H9 (cell line): Measurements from ENCODE around the gene HMGCS2. TPM values are rescaled to one million over a fixed set of nuclear protein-coding genes. Genes with fewer than 3 reads are reported as not detected.

Source experiments
- DNase-seq: peaks from one replicate; pipeline ENCODE4 v3.0.0-alpha.2; 2017
- H2AFZ ChIP-seq: one replicate; pipeline ENCODE4 v1.6.1; 2013; ENCODE audit warnings: mild to moderate bottlenecking, low read length, control low read depth, moderate library complexity
- H2AK5ac ChIP-seq: 2 replicates; pipeline ENCODE4 v1.6.1; 2013; ENCODE audit warnings: low read length, control low read depth, mixed read lengths; ENCODE audit not compliant: insufficient read length
- H2BK120ac ChIP-seq: one replicate; pipeline ENCODE4 v1.6.1; 2013; ENCODE audit warnings: low read depth, mild to moderate bottlenecking, low read length, control low read depth, inconsistent platforms; ENCODE audit not compliant: poor library complexity, severe bottlenecking
- H2BK12ac ChIP-seq: 2 replicates; pipeline ENCODE4 v1.6.1; 2013; ENCODE audit warnings: low read length, control low read depth, mixed read lengths, low read depth; ENCODE audit not compliant: insufficient read length
- H2BK15ac ChIP-seq: 2 replicates; pipeline ENCODE4 v1.6.1; 2013; ENCODE audit warnings: low read depth, low read length, control low read depth
- H2BK20ac ChIP-seq: one replicate; pipeline ENCODE4 v1.6.1; 2013; ENCODE audit warnings: low read depth, mild to moderate bottlenecking, low read length, control low read depth, inconsistent platforms; ENCODE audit not compliant: poor library complexity, severe bottlenecking
- H2BK5ac ChIP-seq: 2 replicates; pipeline ENCODE4 v1.6.1; 2013; ENCODE audit warnings: low read length, control low read depth, mixed read lengths; ENCODE audit not compliant: insufficient read length
- H3K14ac ChIP-seq: 2 replicates; pipeline ENCODE4 v1.6.1; 2013; ENCODE audit warnings: low read length, control low read depth; ENCODE audit not compliant: insufficient read depth
- H3K18ac ChIP-seq: 2 replicates; pipeline ENCODE4 v1.6.1; 2013; ENCODE audit warnings: low read depth, mild to moderate bottlenecking, mixed read lengths, low read length, control low read depth; ENCODE audit not compliant: insufficient read length
- H3K23ac ChIP-seq: 2 replicates; pipeline ENCODE4 v1.6.1; 2013; ENCODE audit warnings: low read length, control low read depth, mixed read lengths, low read depth; ENCODE audit not compliant: insufficient read length
- H3K23me2 ChIP-seq: 2 replicates; pipeline ENCODE4 v1.6.1; 2013; ENCODE audit warnings: low read depth, mild to moderate bottlenecking, mixed read lengths, low read length, control low read depth; ENCODE audit not compliant: insufficient read length, poor library complexity, severe bottlenecking
- H3K27ac ChIP-seq: 2 replicates; pipeline ENCODE4 v1.5.1; 2013; ENCODE audit warnings: low read length, control low read depth, mixed read lengths, low read depth; ENCODE audit not compliant: insufficient read length
- H3K27me3 ChIP-seq: 2 replicates; pipeline ENCODE4 v1.6.1; 2013; ENCODE audit warnings: low read length, control low read depth, inconsistent platforms; ENCODE audit not compliant: insufficient read depth
- H3K4ac ChIP-seq: 2 replicates; pipeline ENCODE4 v1.6.1; 2013; ENCODE audit warnings: low read depth, mild to moderate bottlenecking, control low read depth, inconsistent platforms, low read length, moderate library complexity
- H3K4me1 ChIP-seq: 2 replicates; pipeline ENCODE4 v1.6.1; 2013; ENCODE audit warnings: low read length, control low read depth, inconsistent platforms; ENCODE audit not compliant: insufficient read depth
- H3K4me2 ChIP-seq: 2 replicates; pipeline ENCODE4 v1.6.1; 2013; ENCODE audit warnings: low read length, control low read depth, mixed read lengths; ENCODE audit not compliant: insufficient read length, insufficient read depth
- H3K56ac ChIP-seq: 2 replicates; pipeline ENCODE4 v1.6.1; 2013; ENCODE audit warnings: low read depth, mild to moderate bottlenecking, mixed read lengths, low read length, control low read depth; ENCODE audit not compliant: insufficient read length
- H3K79me1 ChIP-seq: 2 replicates; pipeline ENCODE4 v1.6.1; 2013; ENCODE audit warnings: low read depth, mild to moderate bottlenecking, moderate library complexity, low read length, control low read depth, inconsistent platforms; ENCODE audit not compliant: insufficient read depth, poor library complexity, severe bottlenecking
- H3K79me2 ChIP-seq: 2 replicates; pipeline ENCODE4 v1.6.1; 2013; ENCODE audit warnings: low read length, control low read depth, inconsistent platforms; ENCODE audit not compliant: insufficient read depth
- H3K9ac ChIP-seq: 2 replicates; pipeline ENCODE4 v1.6.1; 2013; ENCODE audit warnings: low read length, control low read depth, mixed read lengths; ENCODE audit not compliant: insufficient read length; ENCODE audit errors: extremely low read depth
- H3K9me3 ChIP-seq: one replicate; pipeline ENCODE4 v1.6.1; 2013; ENCODE audit warnings: low read depth, low read length, inconsistent platforms; ENCODE audit not compliant: control insufficient read depth
- H3T11ph ChIP-seq: one replicate; pipeline ENCODE4 v1.6.1; 2013; ENCODE audit warnings: mild to moderate bottlenecking, low read length, control low read depth, inconsistent platforms
- H4K20me1 ChIP-seq: one replicate; pipeline ENCODE4 v1.6.1; 2013; ENCODE audit not compliant: control insufficient read depth, insufficient read length, insufficient read depth
- H4K5ac ChIP-seq: 2 replicates; pipeline ENCODE4 v1.6.1; 2013; ENCODE audit warnings: low read depth, mild to moderate bottlenecking, mixed read lengths, low read length, control low read depth; ENCODE audit not compliant: insufficient read length
- H4K8ac ChIP-seq: replicated peaks from 2 replicates; pipeline ENCODE4 v1.6.1; 2013; ENCODE audit warnings: low read length, control low read depth, mixed read lengths, low read depth; ENCODE audit not compliant: insufficient read length
- H4K91ac ChIP-seq: 2 replicates; pipeline ENCODE4 v1.6.1; 2013; ENCODE audit warnings: low read depth, mild to moderate bottlenecking, moderate library complexity, mixed read lengths, low read length, control low read depth; ENCODE audit not compliant: insufficient read length
- H3K27ac Mint-ChIP-seq, 3 experiments: 2 replicates in 2 of 3; 3 replicates in 1 of 3; pipeline ENCODE4 v1.8.0; 2020 to 2021; ENCODE audit warnings: mixed read lengths in 3 of 3, mild to moderate bottlenecking in 1 of 3, moderate library complexity in 1 of 3
- H3K27me3 Mint-ChIP-seq: 2 replicates; pipeline ENCODE4 v1.8.0; 2021; ENCODE audit warnings: low read depth, mild to moderate bottlenecking, moderate library complexity, mixed read lengths
- H3K36me3 Mint-ChIP-seq, 3 experiments: 2 replicates in 2 of 3; 3 replicates in 1 of 3; pipeline ENCODE4 v1.8.0; 2020 to 2021; ENCODE audit warnings: low read depth in 3 of 3, mixed read lengths in 3 of 3; ENCODE audit not compliant: insufficient read depth in 1 of 3
- H3K4me1 Mint-ChIP-seq, 2 experiments: 2 replicates each; pipeline ENCODE4 v1.8.0; 2020; ENCODE audit warnings: mixed read lengths in 2 of 2
- H3K4me3 Mint-ChIP-seq, 2 experiments: 2 replicates in 1 of 2; 3 replicates in 1 of 2; pipeline ENCODE4 v1.8.0; 2020 to 2021; ENCODE audit warnings: mild to moderate bottlenecking in 2 of 2, mixed read lengths in 2 of 2, moderate library complexity in 1 of 2
- H3K9me3 Mint-ChIP-seq, 2 experiments: 2 replicates in 1 of 2; 3 replicates in 1 of 2; pipeline ENCODE4 v1.8.0; 2020; ENCODE audit warnings: mild to moderate bottlenecking in 2 of 2, mixed read lengths in 2 of 2, moderate library complexity in 1 of 2
- WGBS: extraction: QIAGEN DNeasy Blood & Tissue Kit; methylation state at CpG from one replicate; pipeline ENCODE4 v1.1.7; 2013; ENCODE audit warnings: missing lambda C conversion rate, low lambda C conversion rate, mixed read lengths; ENCODE audit not compliant: insufficient read length; ENCODE audit errors: extremely low coverage; 5-methylcytosine and 5-hydroxymethylcytosine counted together
- total RNA-seq: library from RNA; stranded (reverse); gene quantifications from 2 replicates; pipeline ENCODE4 v1.2.1, GENCODE V29; 2021
- TF ChIP-seq, protein P1 (sequence below): fragments of 200-600 bp; sonication (generic); conservative IDR thresholded peaks from 3 replicates; pipeline ENCODE4 v1.8.0; 2021; ENCODE audit warnings: antibody characterized with exemption, mild to moderate bottlenecking

HMGCS2 gene
- total RNA-seq, 1 experiment from 2014 or later, result not detected

- Histone ChIP-seq H2BK12ac (no peak overlapping the region), H3K23ac (no peak overlapping the region), H2BK20ac (no peak overlapping the region), H3K9me3 (no peaks in the 10 kb centered on the region), H4K20me1 (peaks cover 5% of the 10 kb centered on the region), H2BK5ac (no peak overlapping the region), H4K5ac (no peak overlapping the region), H3K9ac (no peak overlapping the region), H3K4ac (no peak overlapping the region), H3K27ac (no peak overlapping the region), H2BK15ac (no peak overlapping the region), H2BK120ac (no peak overlapping the region), H3K56ac (no peak overlapping the region), H4K91ac (no peak overlapping the region), H3K14ac (no peak overlapping the region), H3K4me2 (no peak overlapping the region), H3K4me1 (no peaks in the 10 kb centered on the region), H3K18ac (no peak overlapping the region), H3K79me1 (peaks cover 14% of the 10 kb centered on the region), H3K79me2 (no peaks in the 10 kb centered on the region), H3T11ph (no peak overlapping the region), H3K27me3 (no peaks in the 10 kb centered on the region), H3K23me2 (no peaks in the 10 kb centered on the region), H2AK5ac (no peak overlapping the region), H2AFZ (no peak overlapping the region), H4K8ac (no peak overlapping the region)
- Mint-ChIP-seq H3K9me3 (no peaks in the 10 kb centered on the region), H3K4me1 (no peaks in the 10 kb centered on the region), H3K4me3 (no peak overlapping the region), H3K27ac (peak overlapping the region in 1 of 3 experiments; percentile 73; a peak in 1 of 7 replicates), H3K27me3 (no peaks in the 10 kb centered on the region; the same call in 1 of the 2 replicates), H3K36me3 (peaks cover 69 to 95% (median 89%) of the 10 kb centered on the region in 3 experiments)
- DNase-seq, result no peak
- TF ChIP-seq, protein P1, sequence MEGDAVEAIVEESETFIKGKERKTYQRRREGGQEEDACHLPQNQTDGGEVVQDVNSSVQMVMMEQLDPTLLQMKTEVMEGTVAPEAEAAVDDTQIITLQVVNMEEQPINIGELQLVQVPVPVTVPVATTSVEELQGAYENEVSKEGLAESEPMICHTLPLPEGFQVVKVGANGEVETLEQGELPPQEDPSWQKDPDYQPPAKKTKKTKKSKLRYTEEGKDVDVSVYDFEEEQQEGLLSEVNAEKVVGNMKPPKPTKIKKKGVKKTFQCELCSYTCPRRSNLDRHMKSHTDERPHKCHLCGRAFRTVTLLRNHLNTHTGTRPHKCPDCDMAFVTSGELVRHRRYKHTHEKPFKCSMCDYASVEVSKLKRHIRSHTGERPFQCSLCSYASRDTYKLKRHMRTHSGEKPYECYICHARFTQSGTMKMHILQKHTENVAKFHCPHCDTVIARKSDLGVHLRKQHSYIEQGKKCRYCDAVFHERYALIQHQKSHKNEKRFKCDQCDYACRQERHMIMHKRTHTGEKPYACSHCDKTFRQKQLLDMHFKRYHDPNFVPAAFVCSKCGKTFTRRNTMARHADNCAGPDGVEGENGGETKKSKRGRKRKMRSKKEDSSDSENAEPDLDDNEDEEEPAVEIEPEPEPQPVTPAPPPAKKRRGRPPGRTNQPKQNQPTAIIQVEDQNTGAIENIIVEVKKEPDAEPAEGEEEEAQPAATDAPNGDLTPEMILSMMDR, result no peak
- WGBS, result no CpG with 5 or more reads among the region's 14 CpGs
Observed at GRCh38 chr1:119735217-119735616, 33.5 kb downstream of the HMGCS2 start.
